HEK293T (cell line): Measurements from ENCODE around the gene AKAP6.

Experiments used
- CTCF ChIA-PET: fragments of 350-600 bp; formaldehyde crosslinking; extraction: SDS; loops from one replicate; lab custom pipeline; 2021; ENCODE audit warnings: antibody characterized with exemption, inconsistent platforms; lab: Yijun Ruan, JAX
- POLR2A ChIA-PET: fragments of 350-600 bp; formaldehyde crosslinking; extraction: SDS; loops from one replicate; lab custom pipeline; 2020; ENCODE audit warnings: antibody characterized with exemption, inconsistent platforms; lab: Yijun Ruan, JAX
- DNase-seq: peaks from one replicate; pipeline ENCODE4 v3.0.0; 2012; ENCODE audit warnings: mixed read lengths; ENCODE audit errors: extremely low spot score
- ARNT ChIP-seq: fragments of 450-650 bp; IDR thresholded peaks from 2 replicates; pipeline ENCODE4 v1.6.1; 2017; ENCODE audit warnings: mild to moderate bottlenecking
- BHLHE40 ChIP-seq: fragments of 450-650 bp; IDR thresholded peaks from 2 replicates; pipeline ENCODE4 v1.6.1; 2016; ENCODE audit warnings: mild to moderate bottlenecking, moderate library complexity, borderline replicate concordance
- CTBP1 ChIP-seq: fragments of 450-650 bp; IDR thresholded peaks from 2 replicates; pipeline ENCODE4 v1.6.1; 2016; ENCODE audit warnings: borderline replicate concordance
- ELF4 ChIP-seq: fragments of 450-650 bp; IDR thresholded peaks from 2 replicates; pipeline ENCODE4 v1.6.1; 2017; ENCODE audit warnings: antibody characterized with exemption
- FOXA1 ChIP-seq: fragments of 450-650 bp; IDR thresholded peaks from 2 replicates; pipeline ENCODE4 v1.6.1; 2016; ENCODE audit warnings: mild to moderate bottlenecking
- FOXK2 ChIP-seq: fragments of 450-650 bp; IDR thresholded peaks from 2 replicates; pipeline ENCODE4 v1.6.1; 2016; ENCODE audit warnings: mild to moderate bottlenecking
- FOXM1 ChIP-seq: fragments of 450-650 bp; IDR thresholded peaks from 2 replicates; pipeline ENCODE4 v1.6.1; 2017; ENCODE audit warnings: mild to moderate bottlenecking, borderline replicate concordance
- HDGF ChIP-seq: fragments of 450-650 bp; IDR thresholded peaks from 2 replicates; pipeline ENCODE4 v1.6.1; 2017; ENCODE audit warnings: antibody characterized with exemption, borderline replicate concordance
- L3MBTL2 ChIP-seq: fragments of 450-650 bp; conservative IDR thresholded peaks from 2 replicates; pipeline ENCODE4 v1.6.1; 2016; ENCODE audit warnings: mild to moderate bottlenecking
- LEF1 ChIP-seq: fragments of 450-650 bp; IDR thresholded peaks from 2 replicates; pipeline ENCODE4 v1.6.1; 2017; ENCODE audit warnings: mild to moderate bottlenecking, borderline replicate concordance
- NFRKB ChIP-seq: fragments of 450-650 bp; IDR thresholded peaks from 2 replicates; pipeline ENCODE4 v1.6.1; 2016; ENCODE audit warnings: mild to moderate bottlenecking, moderate library complexity
- PKNOX1 ChIP-seq: fragments of 450-650 bp; IDR thresholded peaks from 2 replicates; pipeline ENCODE4 v1.6.1; 2016
- SP1 ChIP-seq: fragments of 450-650 bp; IDR thresholded peaks from 2 replicates; pipeline ENCODE4 v1.6.1; 2017
- SUZ12 ChIP-seq: fragments of 450-650 bp; IDR thresholded peaks from 2 replicates; pipeline ENCODE4 v1.6.1; 2016; ENCODE audit warnings: mild to moderate bottlenecking
- TARDBP ChIP-seq: fragments of 450-650 bp; IDR thresholded peaks from 2 replicates; pipeline ENCODE4 v1.6.1; 2016
- ZNF384 ChIP-seq: fragments of 450-650 bp; IDR thresholded peaks from 2 replicates; pipeline ENCODE4 v1.6.1; 2016

The AKAP6 gene

GRCh38 chr14:32757568-32757967 is 428.5 kb downstream of the AKAP6 start:
- TF ChIP-seq TARDBP (no peak), NFRKB (no peak), ZNF384 (no peak), FOXA1 (no peak), ELF4 (no peak), FOXK2 (no peak), FOXM1 (no peak), ARNT (no peak), LEF1 (no peak), HDGF (no peak), BHLHE40 (no peak), PKNOX1 (no peak), SUZ12 (no peak), L3MBTL2 (no peak), SP1 (no peak), CTBP1 (no peak)
- CTCF ChIA-PET, result no interaction called here
- no peak for DNase-seq
- POLR2A ChIA-PET, result no interaction called here

- POLR2A ChIA-PET, result no interaction called here
- DNase-seq, result no peak
- TF ChIP-seq TARDBP (no peak), FOXM1 (no peak), ELF4 (no peak), BHLHE40 (no peak), ZNF384 (no peak), FOXA1 (no peak), LEF1 (no peak), FOXK2 (no peak), L3MBTL2 (no peak), HDGF (no peak)
- CTCF ChIA-PET, result no interaction called here
Measured at GRCh38 chr14:32761381-32761968, 432.4 kb downstream of the AKAP6 start.

- CTCF ChIA-PET, result no interaction called here
- TF ChIP-seq CTBP1, result no peak
- TF ChIP-seq LEF1, result no peak
- TF ChIP-seq NFRKB, result no peak
- no peak for TF ChIP-seq PKNOX1
- no peak for TF ChIP-seq L3MBTL2
- TF ChIP-seq BHLHE40, result no peak
- TF ChIP-seq ELF4, result no peak
- no peak for TF ChIP-seq TARDBP
- TF ChIP-seq SP1, result no peak
- no peak for TF ChIP-seq FOXA1
- no peak for TF ChIP-seq ZNF384
- TF ChIP-seq SUZ12, result no peak
- TF ChIP-seq FOXK2, result no peak
- no peak for TF ChIP-seq ARNT
- no peak for DNase-seq
- POLR2A ChIA-PET, result no interaction called here
Measured at GRCh38 chr14:32762886-32763285, 433.8 kb downstream of the AKAP6 start.

GRCh38 chr14:32763673-32764072 is 434.6 kb downstream of the AKAP6 start:
- TF ChIP-seq PKNOX1 (no peak), CTBP1 (no peak), BHLHE40 (no peak)
- ChIA-PET CTCF (no interaction called here), POLR2A (no interaction called here)
- DNase-seq, result no peak

- CTCF ChIA-PET, result no interaction called here
- TF ChIP-seq SP1 (no peak), TARDBP (no peak), PKNOX1 (no peak), L3MBTL2 (no peak), ARNT (no peak), LEF1 (no peak), CTBP1 (no peak), FOXA1 (no peak), NFRKB (no peak)
- POLR2A ChIA-PET, result no interaction called here
- no peak for DNase-seq
Measured at GRCh38 chr14:32764131-32764530, 435.0 kb downstream of the AKAP6 start.

GRCh38 chr14:32770422-32770821 is 441.3 kb downstream of the AKAP6 start:
- POLR2A ChIA-PET, result no interaction called here
- CTCF ChIA-PET, result no interaction called here
- no peak for TF ChIP-seq HDGF
- no peak for TF ChIP-seq FOXA1
- TF ChIP-seq CTBP1, result no peak
- no peak for TF ChIP-seq NFRKB
- no peak for TF ChIP-seq LEF1
- TF ChIP-seq FOXM1, result no peak
- TF ChIP-seq L3MBTL2, result no peak
- TF ChIP-seq ARNT, result no peak
- no peak for TF ChIP-seq TARDBP
- TF ChIP-seq SP1, result no peak
- no peak for TF ChIP-seq PKNOX1
- TF ChIP-seq FOXK2, result no peak
- no peak for TF ChIP-seq SUZ12
- no peak for TF ChIP-seq BHLHE40
- no peak for TF ChIP-seq ELF4
- no peak for TF ChIP-seq ZNF384
- no peak for DNase-seq
